ENCODE results near the gene FABP1.

- TF ChIP-seq CTCF (IDR thresholded peaks at IDR 0.05) (no peak), EP300 (IDR thresholded peaks at IDR 0.05) (no peak), POLR2A (IDR thresholded peaks at IDR 0.05) (no peak)
Observed at GRCh38 chr2:88167740-88168139, 39.9 kb upstream of the FABP1 start.
